Measurements from ENCODE around the gene HAND1.

DNA sequence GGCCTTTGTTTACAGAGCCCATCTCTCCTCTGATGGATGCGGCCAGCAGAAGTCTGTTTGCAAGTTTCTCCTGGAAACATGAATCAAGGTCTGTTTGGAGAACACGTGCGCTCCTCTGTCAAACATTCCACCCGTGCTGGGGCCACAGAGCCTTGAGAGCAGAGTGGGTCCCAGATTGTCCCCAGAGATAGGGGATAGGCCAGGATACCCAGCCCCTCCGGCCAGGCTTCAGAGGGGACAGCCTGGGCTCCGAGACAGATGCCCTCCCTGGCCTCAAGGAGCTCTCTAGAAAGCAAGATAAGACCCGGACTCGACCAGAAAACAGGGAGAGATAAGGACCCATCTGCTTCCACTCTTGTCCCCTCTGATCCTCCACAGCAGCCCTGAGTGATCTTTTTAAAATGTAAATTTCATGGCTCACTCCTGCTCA is 40.4 kb upstream of the HAND1 start:
- TF ChIP-seq, protein P1, sequence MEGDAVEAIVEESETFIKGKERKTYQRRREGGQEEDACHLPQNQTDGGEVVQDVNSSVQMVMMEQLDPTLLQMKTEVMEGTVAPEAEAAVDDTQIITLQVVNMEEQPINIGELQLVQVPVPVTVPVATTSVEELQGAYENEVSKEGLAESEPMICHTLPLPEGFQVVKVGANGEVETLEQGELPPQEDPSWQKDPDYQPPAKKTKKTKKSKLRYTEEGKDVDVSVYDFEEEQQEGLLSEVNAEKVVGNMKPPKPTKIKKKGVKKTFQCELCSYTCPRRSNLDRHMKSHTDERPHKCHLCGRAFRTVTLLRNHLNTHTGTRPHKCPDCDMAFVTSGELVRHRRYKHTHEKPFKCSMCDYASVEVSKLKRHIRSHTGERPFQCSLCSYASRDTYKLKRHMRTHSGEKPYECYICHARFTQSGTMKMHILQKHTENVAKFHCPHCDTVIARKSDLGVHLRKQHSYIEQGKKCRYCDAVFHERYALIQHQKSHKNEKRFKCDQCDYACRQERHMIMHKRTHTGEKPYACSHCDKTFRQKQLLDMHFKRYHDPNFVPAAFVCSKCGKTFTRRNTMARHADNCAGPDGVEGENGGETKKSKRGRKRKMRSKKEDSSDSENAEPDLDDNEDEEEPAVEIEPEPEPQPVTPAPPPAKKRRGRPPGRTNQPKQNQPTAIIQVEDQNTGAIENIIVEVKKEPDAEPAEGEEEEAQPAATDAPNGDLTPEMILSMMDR (IDR thresholded peaks at IDR 0.05) = no peak
- TF ChIP-seq EP300 (IDR thresholded peaks at IDR 0.05; ENCODE audit: low read depth) (no peak), POLR2AphosphoS5 (IDR thresholded peaks at IDR 0.05) (no peak), POLR2A (IDR thresholded peaks at IDR 0.05) (no peak)

Data from transverse colon (tissue), 4 donors.